ENCODE results near the gene CPZ.
A peak's percentile ranks its signal among the peaks of the same experiment; 100 is the strongest.

Gene CPZ

GRCh38 chr4:8602686-8603430, 10.3 kb downstream of the CPZ start:
- no peak for TF ChIP-seq CEBPB (IDR thresholded peaks at IDR 0.05)
- no peak for TF ChIP-seq NFIC (IDR thresholded peaks at IDR 0.05)
- TF ChIP-seq, protein P1, sequence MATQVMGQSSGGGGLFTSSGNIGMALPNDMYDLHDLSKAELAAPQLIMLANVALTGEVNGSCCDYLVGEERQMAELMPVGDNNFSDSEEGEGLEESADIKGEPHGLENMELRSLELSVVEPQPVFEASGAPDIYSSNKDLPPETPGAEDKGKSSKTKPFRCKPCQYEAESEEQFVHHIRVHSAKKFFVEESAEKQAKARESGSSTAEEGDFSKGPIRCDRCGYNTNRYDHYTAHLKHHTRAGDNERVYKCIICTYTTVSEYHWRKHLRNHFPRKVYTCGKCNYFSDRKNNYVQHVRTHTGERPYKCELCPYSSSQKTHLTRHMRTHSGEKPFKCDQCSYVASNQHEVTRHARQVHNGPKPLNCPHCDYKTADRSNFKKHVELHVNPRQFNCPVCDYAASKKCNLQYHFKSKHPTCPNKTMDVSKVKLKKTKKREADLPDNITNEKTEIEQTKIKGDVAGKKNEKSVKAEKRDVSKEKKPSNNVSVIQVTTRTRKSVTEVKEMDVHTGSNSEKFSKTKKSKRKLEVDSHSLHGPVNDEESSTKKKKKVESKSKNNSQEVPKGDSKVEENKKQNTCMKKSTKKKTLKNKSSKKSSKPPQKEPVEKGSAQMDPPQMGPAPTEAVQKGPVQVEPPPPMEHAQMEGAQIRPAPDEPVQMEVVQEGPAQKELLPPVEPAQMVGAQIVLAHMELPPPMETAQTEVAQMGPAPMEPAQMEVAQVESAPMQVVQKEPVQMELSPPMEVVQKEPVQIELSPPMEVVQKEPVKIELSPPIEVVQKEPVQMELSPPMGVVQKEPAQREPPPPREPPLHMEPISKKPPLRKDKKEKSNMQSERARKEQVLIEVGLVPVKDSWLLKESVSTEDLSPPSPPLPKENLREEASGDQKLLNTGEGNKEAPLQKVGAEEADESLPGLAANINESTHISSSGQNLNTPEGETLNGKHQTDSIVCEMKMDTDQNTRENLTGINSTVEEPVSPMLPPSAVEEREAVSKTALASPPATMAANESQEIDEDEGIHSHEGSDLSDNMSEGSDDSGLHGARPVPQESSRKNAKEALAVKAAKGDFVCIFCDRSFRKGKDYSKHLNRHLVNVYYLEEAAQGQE (IDR thresholded peaks at IDR 0.05; ENCODE audit: low read depth) = no peak
- TF ChIP-seq EGR1 (IDR thresholded peaks at IDR 0.05) = no peak
- no peak for TF ChIP-seq MAX (IDR thresholded peaks at IDR 0.05)
- TF ChIP-seq YY1 (IDR thresholded peaks at IDR 0.05; ENCODE audit: low read depth) = no peak
- no peak for TF ChIP-seq ZBTB7A (IDR thresholded peaks at IDR 0.05; ENCODE audit: low read depth)
- TF ChIP-seq CREB1 (IDR thresholded peaks at IDR 0.05; ENCODE audit: low read depth) = no peak
- TF ChIP-seq RAD21 (IDR thresholded peaks at IDR 0.05; ENCODE audit: low read depth) = no peak
- TF ChIP-seq, protein P2, sequence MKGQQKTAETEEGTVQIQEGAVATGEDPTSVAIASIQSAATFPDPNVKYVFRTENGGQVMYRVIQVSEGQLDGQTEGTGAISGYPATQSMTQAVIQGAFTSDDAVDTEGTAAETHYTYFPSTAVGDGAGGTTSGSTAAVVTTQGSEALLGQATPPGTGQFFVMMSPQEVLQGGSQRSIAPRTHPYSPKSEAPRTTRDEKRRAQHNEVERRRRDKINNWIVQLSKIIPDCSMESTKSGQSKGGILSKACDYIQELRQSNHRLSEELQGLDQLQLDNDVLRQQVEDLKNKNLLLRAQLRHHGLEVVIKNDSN (IDR thresholded peaks at IDR 0.05) = no peak
- no peak for TF ChIP-seq FOXM1 (IDR thresholded peaks at IDR 0.05; ENCODE audit: borderline replicate concordance, low read depth)
- TF ChIP-seq TCF12 (IDR thresholded peaks at IDR 0.05; ENCODE audit: low read depth) = no peak
- no peak for TF ChIP-seq TAF1 (IDR thresholded peaks at IDR 0.05; ENCODE audit: low read depth)
- TF ChIP-seq TEAD4 (IDR thresholded peaks at IDR 0.05) = no peak
- no peak for TF ChIP-seq EP300 (IDR thresholded peaks at IDR 0.05; ENCODE audit: borderline replicate concordance)

- TF ChIP-seq MAX (IDR thresholded peaks at IDR 0.05) = peak; percentile 64
- no peak for TF ChIP-seq EP300 (IDR thresholded peaks at IDR 0.05; ENCODE audit: borderline replicate concordance)
Observed at GRCh38 chr4:8603931-8604330, 11.4 kb downstream of the CPZ start.

GRCh38 chr4:8605289-8605688, 12.7 kb downstream of the CPZ start:
- no peak for TF ChIP-seq YY1 (IDR thresholded peaks at IDR 0.05; ENCODE audit: low read depth)
- TF ChIP-seq, protein P2 (IDR thresholded peaks at IDR 0.05) = no peak
- TF ChIP-seq CEBPB (IDR thresholded peaks at IDR 0.05) = no peak
- TF ChIP-seq NFIC (IDR thresholded peaks at IDR 0.05) = no peak
- TF ChIP-seq ZBTB7A (IDR thresholded peaks at IDR 0.05; ENCODE audit: low read depth) = no peak
- no peak for TF ChIP-seq TCF12 (IDR thresholded peaks at IDR 0.05; ENCODE audit: low read depth)
- no peak for TF ChIP-seq EGR1 (IDR thresholded peaks at IDR 0.05)
- no peak for TF ChIP-seq CREB1 (IDR thresholded peaks at IDR 0.05; ENCODE audit: low read depth)
- TF ChIP-seq MAX (IDR thresholded peaks at IDR 0.05) = no peak

- no peak for TF ChIP-seq CREB1 (IDR thresholded peaks at IDR 0.05; ENCODE audit: low read depth)
Observed at GRCh38 chr4:8606476-8606875, 13.9 kb downstream of the CPZ start.

GRCh38 chr4:8606966-8607365, 14.4 kb downstream of the CPZ start:
- TF ChIP-seq, protein P2 (IDR thresholded peaks at IDR 0.05) = no peak
- TF ChIP-seq CEBPB (IDR thresholded peaks at IDR 0.05) = no peak
- no peak for TF ChIP-seq MAX (IDR thresholded peaks at IDR 0.05)
- TF ChIP-seq FOXM1 (IDR thresholded peaks at IDR 0.05; ENCODE audit: borderline replicate concordance, low read depth) = no peak
- TF ChIP-seq CREB1 (IDR thresholded peaks at IDR 0.05; ENCODE audit: low read depth) = no peak
- no peak for TF ChIP-seq YY1 (IDR thresholded peaks at IDR 0.05; ENCODE audit: low read depth)
- no peak for TF ChIP-seq TAF1 (IDR thresholded peaks at IDR 0.05; ENCODE audit: low read depth)
- no peak for TF ChIP-seq EP300 (IDR thresholded peaks at IDR 0.05; ENCODE audit: borderline replicate concordance)
- TF ChIP-seq ZBTB7A (IDR thresholded peaks at IDR 0.05; ENCODE audit: low read depth) = no peak
- TF ChIP-seq, protein P1 (IDR thresholded peaks at IDR 0.05; ENCODE audit: low read depth) = no peak

Measured in Ishikawa (cell line).